NT2/D1 (cell line): ENCODE results near the gene MCOLN3.

ENCODE experiments used
- SUZ12 ChIP-seq: IDR thresholded peaks from 2 replicates; pipeline ENCODE4 v1.6.1; 2011; ENCODE audit not compliant: insufficient read length, insufficient read depth; ENCODE audit errors: extremely low read depth
- YY1 ChIP-seq: IDR thresholded peaks from 2 replicates; pipeline ENCODE4 v1.6.1; 2011; ENCODE audit not compliant: insufficient read length, insufficient read depth

GRCh38 chr1:85042413-85042812 lies 5.9 kb downstream of the MCOLN3 start:
- TF ChIP-seq SUZ12 (no peak), YY1 (no peak)
